IMR-90 (cell line): Measurements from ENCODE around the gene KCNIP1. TPM values are rescaled to one million over a fixed set of nuclear protein-coding genes. Genes with fewer than 3 reads are reported as not detected.

Source experiments
- ATAC-seq: fragments of 200-7000 bp; cut with Tn5 transposase; 2 replicates; pipeline ENCODE4 v1.9.1; 2020; ENCODE audit warnings: low read depth, mild to moderate bottlenecking, moderate library complexity
- BruUV-seq: library from RNA; stranded (reverse); fragments of 400-500 nt; replicated peaks from 2 replicates; lab custom pipeline; 2021; lab: Mats Ljungman, UMichigan
- CTCF ChIA-PET: fragments of 300-600 bp; formaldehyde crosslinking; extraction: SDS; loops from one replicate; lab custom pipeline; 2021; ENCODE audit warnings: antibody characterized with exemption; lab: Yijun Ruan, JAX
- POLR2A ChIA-PET: fragments of 300-600 bp; sonication (Branson Sonifier 250); formaldehyde crosslinking; loops from one replicate; lab custom pipeline; 2022; ENCODE audit warnings: antibody characterized with exemption; ENCODE audit not compliant: unreplicated experiment; lab: Charles Lee
- DNase-seq: peaks from one replicate; pipeline ENCODE4 v3.0.0; 2013
- H2AFZ ChIP-seq: replicated peaks from 2 replicates; pipeline ENCODE3; 2013; ENCODE audit warnings: low read length, mild to moderate bottlenecking; ENCODE audit not compliant: poor library complexity
- H2AK5ac ChIP-seq: 2 replicates; pipeline ENCODE4 v1.6.1; 2013; ENCODE audit warnings: low read depth, low read length, inconsistent platforms
- H2AK9ac ChIP-seq: replicated peaks from 2 replicates; pipeline ENCODE3; 2013; ENCODE audit warnings: mild to moderate bottlenecking, low read depth, low read length, moderate library complexity; ENCODE audit not compliant: poor library complexity
- H2BK120ac ChIP-seq: 2 replicates; pipeline ENCODE4 v1.6.1; 2013; ENCODE audit warnings: low read depth, low read length, inconsistent platforms
- H2BK15ac ChIP-seq: 3 replicates; pipeline ENCODE4 v1.6.1; 2013; ENCODE audit warnings: low read depth, low read length, inconsistent platforms
- H2BK20ac ChIP-seq: 2 replicates; pipeline ENCODE4 v1.6.1; 2013; ENCODE audit warnings: low read depth, mild to moderate bottlenecking, inconsistent platforms, low read length, moderate library complexity
- H2BK5ac ChIP-seq: 2 replicates; pipeline ENCODE4 v1.6.1; 2013; ENCODE audit warnings: mild to moderate bottlenecking, low read depth, low read length, inconsistent platforms; ENCODE audit not compliant: poor library complexity, severe bottlenecking
- H3K14ac ChIP-seq: replicated peaks from 2 replicates; pipeline ENCODE4 v1.6.1; 2013; ENCODE audit warnings: low read depth, low read length, inconsistent platforms
- H3K18ac ChIP-seq: 2 replicates; pipeline ENCODE4 v1.6.1; 2013; ENCODE audit warnings: low read depth, low read length, control low read depth
- H3K23ac ChIP-seq: 2 replicates; pipeline ENCODE4 v1.6.1; 2013; ENCODE audit warnings: low read depth, low read length, inconsistent platforms
- H3K27ac ChIP-seq: 2 replicates; pipeline ENCODE4 v1.5.1; 2013; ENCODE audit warnings: mild to moderate bottlenecking, control low read depth, low read length; ENCODE audit not compliant: insufficient read depth
- H3K27me3 ChIP-seq: 2 replicates; pipeline ENCODE4 v1.6.1; 2013; ENCODE audit warnings: low read length; ENCODE audit not compliant: control insufficient read depth, insufficient read depth
- H3K36me3 ChIP-seq: 2 replicates; pipeline ENCODE4 v1.6.1; 2013; ENCODE audit warnings: low read length, mixed read lengths; ENCODE audit not compliant: control insufficient read depth, insufficient read depth
- H3K4ac ChIP-seq: 2 replicates; pipeline ENCODE4 v1.6.1; 2013; ENCODE audit warnings: low read depth, low read length, inconsistent platforms
- H3K4me1 ChIP-seq: 2 replicates; pipeline ENCODE4 v1.6.1; 2013; ENCODE audit warnings: low read length, mixed read lengths; ENCODE audit not compliant: control insufficient read depth, insufficient read depth
- H3K4me2 ChIP-seq: 2 replicates; pipeline ENCODE4 v1.6.1; 2013; ENCODE audit warnings: low read depth, mild to moderate bottlenecking, control low read depth, low read length, moderate library complexity
- H3K4me3 ChIP-seq: 2 replicates; pipeline ENCODE4 v1.5.1; 2013; ENCODE audit warnings: low read depth, mild to moderate bottlenecking, control low read depth, low read length, moderate library complexity; ENCODE audit not compliant: insufficient read depth
- H3K56ac ChIP-seq: 2 replicates; pipeline ENCODE4 v1.6.1; 2013; ENCODE audit warnings: low read length, inconsistent platforms; ENCODE audit not compliant: insufficient read depth; ENCODE audit errors: extremely low read depth
- H3K79me1 ChIP-seq, 2 experiments: 2 replicates each; pipeline ENCODE4 v1.6.1; 2013; ENCODE audit warnings: low read length in 2 of 2, inconsistent platforms in 1 of 2, low read depth in 1 of 2
- H3K9ac ChIP-seq: 2 replicates; pipeline ENCODE4 v1.6.1; 2013; ENCODE audit warnings: low read depth, low read length, control low read depth
- H3K9me1 ChIP-seq: 2 replicates; pipeline ENCODE4 v1.6.1; 2013; ENCODE audit warnings: low read length, inconsistent platforms; ENCODE audit not compliant: insufficient read depth
- H3K9me3 ChIP-seq: 2 replicates; pipeline ENCODE4 v1.6.1; 2013; ENCODE audit warnings: low read length; ENCODE audit not compliant: control insufficient read depth, insufficient read depth
- H4K20me1 ChIP-seq: 2 replicates; pipeline ENCODE4 v1.6.1; 2013; ENCODE audit warnings: low read length, inconsistent platforms; ENCODE audit not compliant: insufficient read depth
- H4K5ac ChIP-seq: 2 replicates; pipeline ENCODE4 v1.6.1; 2013; ENCODE audit warnings: mild to moderate bottlenecking, low read depth, low read length, control low read depth
- H4K8ac ChIP-seq, 2 experiments: 2 replicates each; pipeline ENCODE4 v1.6.1; 2013; ENCODE audit warnings: low read depth in 2 of 2, low read length in 2 of 2, control low read depth in 1 of 2, inconsistent platforms in 1 of 2
- H4K91ac ChIP-seq: 2 replicates; pipeline ENCODE4 v1.6.1; 2013; ENCODE audit warnings: low read depth, low read length, inconsistent platforms; ENCODE audit not compliant: insufficient read depth
- BHLHE40 ChIP-seq: fragments of 150-350 bp; IDR thresholded peaks from 2 replicates; pipeline ENCODE4 v1.6.1; 2016; ENCODE audit warnings: mild to moderate bottlenecking, low read depth, low read length
- CEBPB ChIP-seq: IDR thresholded peaks from 2 replicates; pipeline ENCODE4 v1.6.1; 2012; ENCODE audit warnings: low read depth, low read length, improper control_type of control experiment
- CHD1 ChIP-seq: IDR thresholded peaks from 2 replicates; pipeline ENCODE4 v1.6.1; 2012; ENCODE audit warnings: low read depth, low read length, improper control_type of control experiment
- CTCF ChIP-seq: conservative IDR thresholded peaks from 2 replicates; pipeline ENCODE4 v1.5.1; 2012; ENCODE audit warnings: mild to moderate bottlenecking, low read depth, low read length, improper control_type of control experiment
- ELK1 ChIP-seq: fragments of 150-350 bp; IDR thresholded peaks from 2 replicates; pipeline ENCODE4 v1.6.1; 2016; ENCODE audit warnings: low read depth, mild to moderate bottlenecking, low read length, moderate library complexity, borderline replicate concordance
- FOS ChIP-seq: fragments of 150-350 bp; IDR thresholded peaks from 2 replicates; pipeline ENCODE4 v1.6.1; 2016; ENCODE audit warnings: low read depth, low read length
- MAFK ChIP-seq: IDR thresholded peaks from 2 replicates; pipeline ENCODE4 v1.6.1; 2012; ENCODE audit warnings: low read depth, low read length, improper control_type of control experiment
- MAZ ChIP-seq: IDR thresholded peaks from 2 replicates; pipeline ENCODE4 v1.6.1; 2012; ENCODE audit warnings: low read depth, mild to moderate bottlenecking, low read length, improper control_type of control experiment, moderate library complexity, borderline replicate concordance
- MXI1 ChIP-seq: IDR thresholded peaks from 2 replicates; pipeline ENCODE4 v1.6.1; 2012; ENCODE audit warnings: low read depth, mild to moderate bottlenecking, low read length, moderate library complexity, borderline replicate concordance
- NFE2L2 ChIP-seq: fragments of 150-350 bp; IDR thresholded peaks from 2 replicates; pipeline ENCODE4 v1.6.1; 2016; ENCODE audit warnings: low read depth, mild to moderate bottlenecking, low read length
- POLR2A ChIP-seq: IDR thresholded peaks from 2 replicates; pipeline ENCODE4 v1.6.1; 2012; ENCODE audit warnings: mild to moderate bottlenecking, low read depth, low read length
- RAD21 ChIP-seq: IDR thresholded peaks from 2 replicates; pipeline ENCODE4 v1.6.1; 2012; ENCODE audit warnings: low read length, improper control_type of control experiment
- RCOR1 ChIP-seq: IDR thresholded peaks from 2 replicates; pipeline ENCODE4 v1.6.1; 2012; ENCODE audit warnings: mild to moderate bottlenecking, low read length, improper control_type of control experiment; ENCODE audit not compliant: insufficient replicate concordance
- RFX5 ChIP-seq: IDR thresholded peaks from 2 replicates; pipeline ENCODE4 v1.8.0; 2012; ENCODE audit warnings: low read depth, mild to moderate bottlenecking, low read length, moderate library complexity
- SMC3 ChIP-seq: fragments of 150-350 bp; IDR thresholded peaks from 2 replicates; pipeline ENCODE4 v1.6.1; 2016; ENCODE audit warnings: low read depth, mild to moderate bottlenecking, antibody characterized with exemption, low read length, moderate library complexity
- USF2 ChIP-seq: fragments of 150-350 bp; IDR thresholded peaks from 2 replicates; pipeline ENCODE4 v1.6.1; 2017; ENCODE audit warnings: mild to moderate bottlenecking, antibody characterized with exemption, low read length, low read depth
- WGBS, 2 experiments: methylation state at CpG; one replicate each; pipeline versions ENCODE4 v1.1.5 to v1.1.7; 2013; ENCODE audit warnings: missing lambda C conversion rate in 2 of 2; ENCODE audit not compliant: insufficient read length in 1 of 2; ENCODE audit errors: extremely low coverage in 2 of 2; 5-methylcytosine and 5-hydroxymethylcytosine counted together
- dilution Hi-C: fragments of 300-500 bp; cut with HindIII; formaldehyde crosslinking; loops from one replicate; pipeline ENCODE4 v1.14.3; 2018; ENCODE audit warnings: low sequenced_read_pairs; ENCODE audit not compliant: unreplicated experiment
- in situ Hi-C: fragments of 300-500 bp; cut with MboI; formaldehyde crosslinking; loops from 3 replicates; pipeline ENCODE4 v1.14.3; 2019; ENCODE audit warnings: low sequenced_read_pairs, inconsistent platforms, mixed read lengths
- intact Hi-C: fragments of 100-400 bp; cut with micrococcal nuclease; formaldehyde crosslinking; loops from 2 replicates; pipeline ENCODE4 v1.10.0; 2022
- polyA plus RNA-seq, 3 experiments: library from polyadenylated mRNA; depleted of rRNA; stranded (reverse); fragments of >200 nt; gene quantifications; 2 replicates each; pipeline ENCODE4 v1.2.3, GENCODE V29; 2012; ENCODE audit warnings: low replicate concordance in 1 of 3
- total RNA-seq: library from RNA; depleted of rRNA; stranded (reverse); fragments of >200 nt; gene quantifications from 2 replicates; pipeline ENCODE4 v1.2.3, GENCODE V29; 2012

Gene KCNIP1
- total and polyA plus RNA-seq, 2 of the 4 experiments (the other 2 are of a cell fraction), result not detected

- BruUV-seq, result no TSS peak
- no peak overlapping the region for H3K18ac ChIP-seq
- no peak overlapping the region for H3K4ac ChIP-seq
- DNase-seq (no peak), ATAC-seq (no peak)
- CTCF ChIA-PET, result no interaction called here
- H3K9me3 ChIP-seq, result no peaks in the 10 kb centered on the region
- H3K4me2 ChIP-seq, result no peak overlapping the region
- no peaks in the 10 kb centered on the region for H3K36me3 ChIP-seq
- no CpG with 5 or more reads among the region's 3 CpGs for WGBS, 2 experiments
- H4K20me1 ChIP-seq, result no peaks in the 10 kb centered on the region
- no peaks in the 10 kb centered on the region for H3K4me1 ChIP-seq
- H2AFZ ChIP-seq, result no peak overlapping the region
- H3K14ac ChIP-seq, result no peak overlapping the region
- dilution Hi-C loops, result no loop called here
- POLR2A ChIA-PET, result no interaction called here
- intact Hi-C loops, result no loop called here
- in situ Hi-C loops, result no loop called here
- no peaks in the 10 kb centered on the region for H3K9me1 ChIP-seq
- H3K27me3 ChIP-seq, result no peaks in the 10 kb centered on the region; the same call in 1 of the 2 replicates
- H2AK5ac ChIP-seq, result no peak overlapping the region
- H2BK15ac ChIP-seq, result no peak overlapping the region
- H3K23ac ChIP-seq, result no peak overlapping the region
- H3K79me1 ChIP-seq, result no peaks in the 10 kb centered on the region
- no peak overlapping the region for H3K4me3 ChIP-seq
- H3K9ac ChIP-seq, result no peak overlapping the region
- H2BK20ac ChIP-seq, result no peak overlapping the region
- no peak overlapping the region for H2AK9ac ChIP-seq
- H2BK120ac ChIP-seq, result no peak overlapping the region
- no peak overlapping the region for H3K56ac ChIP-seq
- no peak overlapping the region for H4K91ac ChIP-seq
- TF ChIP-seq MAZ (no peak), RFX5 (no peak), MXI1 (no peak), CHD1 (no peak), RAD21 (no peak), POLR2A (no peak), USF2 (no peak), ELK1 (no peak), CTCF (no peak), NFE2L2 (no peak), SMC3 (no peak), RCOR1 (no peak), MAFK (no peak), BHLHE40 (no peak), FOS (no peak), CEBPB (no peak)
- no peak overlapping the region for H3K27ac ChIP-seq
- no peak overlapping the region for H2BK5ac ChIP-seq
- no peak overlapping the region for H4K5ac ChIP-seq
- no peak overlapping the region for H4K8ac ChIP-seq
These were observed 75.8 kb downstream of the KCNIP1 start for GRCh38 chr5:170579601-170580000.
